GM19099 (cell line): ENCODE measurements around the gene CUX1.

Source experiments
- POLR2A ChIP-seq: IDR thresholded peaks from 3 replicates; pipeline ENCODE4 v1.6.1; 2011; ENCODE audit warnings: low read depth; ENCODE audit not compliant: insufficient read length; ENCODE audit errors: extremely low read depth

CUX1 gene

DNA sequence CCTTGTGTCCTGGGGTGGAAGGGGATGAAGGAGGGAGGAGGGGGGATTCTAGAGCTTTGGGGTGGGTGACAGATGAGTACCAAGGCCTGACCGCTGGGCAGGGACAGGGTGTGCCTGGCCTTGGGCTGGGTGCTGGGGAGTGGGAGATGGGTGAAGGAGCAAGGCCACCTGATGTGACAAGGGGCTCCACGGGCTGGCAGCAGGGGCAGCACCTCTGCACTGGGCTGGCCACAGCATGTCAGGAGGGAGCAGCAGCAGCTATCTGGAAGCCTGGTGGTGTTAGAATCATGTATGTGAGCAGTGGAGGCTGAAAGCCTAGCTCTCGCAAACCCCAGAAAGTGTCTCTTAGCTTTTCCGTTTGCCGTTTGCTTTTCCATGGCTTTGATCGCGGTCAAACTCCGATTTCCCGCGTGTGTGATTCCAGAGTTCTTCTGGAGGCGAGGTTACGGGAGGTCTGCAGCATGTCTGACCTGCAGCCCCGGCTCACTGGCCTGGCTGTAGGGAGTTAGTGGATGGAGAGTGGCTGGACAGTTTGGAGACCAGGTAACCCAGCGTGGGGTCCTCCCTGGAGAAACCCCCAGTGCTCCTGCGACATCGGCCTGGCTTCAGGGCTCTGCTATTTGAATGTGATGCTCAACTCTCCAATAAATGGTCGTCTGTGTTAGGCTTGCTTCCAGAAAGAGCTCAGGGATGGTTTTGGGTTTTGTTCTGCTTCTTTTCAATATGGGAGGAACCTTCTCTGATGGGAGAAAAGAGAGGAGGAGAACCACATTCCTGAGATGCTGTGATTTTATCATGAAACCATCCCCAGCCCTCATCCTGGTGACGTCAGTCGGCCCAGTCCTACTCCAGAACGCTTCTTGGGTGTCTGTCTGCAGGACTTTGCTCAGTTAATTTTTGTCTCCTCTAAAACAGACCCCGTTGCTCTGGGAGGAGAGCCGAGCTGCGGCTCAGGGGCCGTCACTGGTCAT lies 105.5 kb downstream of the CUX1 start:
- TF ChIP-seq POLR2A = no peak

GRCh38 chr7:101923602-101923985 lies 106.2 kb downstream of the CUX1 start:
- TF ChIP-seq POLR2A = no peak

DNA sequence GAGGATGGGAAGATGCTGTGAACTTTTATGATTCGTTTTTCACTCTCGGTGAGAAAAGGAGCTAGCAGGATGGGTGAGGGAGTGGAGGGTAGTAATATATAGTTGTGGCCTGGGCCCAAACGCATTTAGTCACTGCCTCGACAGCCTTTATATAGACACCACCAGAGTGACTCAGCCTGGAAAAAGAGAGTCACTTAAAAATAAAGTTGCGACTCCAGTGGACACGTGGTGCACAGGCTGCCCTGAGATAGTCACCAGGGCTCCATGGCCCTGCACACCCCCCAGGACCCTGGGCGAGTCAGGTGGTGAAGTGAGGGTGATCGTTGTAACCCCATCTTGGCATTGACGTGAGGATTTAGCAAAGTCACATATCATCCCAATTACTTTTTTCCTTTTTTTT lies 106.7 kb downstream of the CUX1 start:
- no peak for TF ChIP-seq POLR2A

GRCh38 chr7:101926265-101926664 lies 108.8 kb downstream of the CUX1 start:
- TF ChIP-seq POLR2A = no peak

GRCh38 chr7:101927389-101927788 lies 110.0 kb downstream of the CUX1 start:
- TF ChIP-seq POLR2A = no peak

DNA sequence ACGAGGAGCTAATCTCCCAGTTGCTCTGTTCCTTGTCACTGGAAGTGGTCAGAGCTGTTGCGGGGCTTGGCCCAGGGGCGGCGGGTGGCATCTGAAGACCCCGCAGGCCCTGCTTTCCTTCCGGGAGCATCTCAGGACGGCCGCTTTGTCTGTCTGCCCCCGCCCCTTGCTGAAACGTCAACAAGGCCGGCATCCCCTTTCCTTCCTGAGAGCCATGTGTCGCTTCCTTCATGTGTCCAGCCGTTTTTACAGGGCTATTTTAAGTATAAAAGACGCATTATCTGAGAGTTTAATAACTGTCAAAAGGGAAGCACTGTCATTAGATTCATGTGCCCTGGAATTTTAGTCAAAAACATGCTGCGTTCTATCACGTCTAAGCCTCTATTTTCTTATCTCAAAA lies 110.4 kb downstream of the CUX1 start:
- no peak for TF ChIP-seq POLR2A

GRCh38 chr7:101929256-101929655 lies 111.8 kb downstream of the CUX1 start:
- no peak for TF ChIP-seq POLR2A

- no peak for TF ChIP-seq POLR2A
Observed at GRCh38 chr7:101932083-101932482, 114.7 kb downstream of the CUX1 start.

DNA sequence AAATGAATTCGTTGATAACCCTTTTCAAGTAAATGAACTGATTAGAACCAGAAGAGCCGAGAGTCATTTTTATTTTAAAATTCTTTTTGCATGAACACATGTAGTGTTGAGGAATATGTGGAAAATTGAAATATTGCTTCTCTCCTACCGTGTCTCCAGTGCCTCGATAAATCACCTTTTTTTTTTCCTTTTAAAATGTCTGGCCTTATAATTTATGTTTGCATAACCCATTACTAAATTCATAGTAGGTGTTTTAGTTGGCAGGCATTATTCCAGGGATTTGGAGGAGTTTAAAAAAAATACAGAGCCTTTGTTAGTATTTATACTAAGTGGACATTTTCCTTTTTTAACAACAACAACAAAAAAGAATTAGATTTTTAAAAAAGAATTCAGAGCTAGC lies 115.6 kb downstream of the CUX1 start:
- no peak for TF ChIP-seq POLR2A

DNA sequence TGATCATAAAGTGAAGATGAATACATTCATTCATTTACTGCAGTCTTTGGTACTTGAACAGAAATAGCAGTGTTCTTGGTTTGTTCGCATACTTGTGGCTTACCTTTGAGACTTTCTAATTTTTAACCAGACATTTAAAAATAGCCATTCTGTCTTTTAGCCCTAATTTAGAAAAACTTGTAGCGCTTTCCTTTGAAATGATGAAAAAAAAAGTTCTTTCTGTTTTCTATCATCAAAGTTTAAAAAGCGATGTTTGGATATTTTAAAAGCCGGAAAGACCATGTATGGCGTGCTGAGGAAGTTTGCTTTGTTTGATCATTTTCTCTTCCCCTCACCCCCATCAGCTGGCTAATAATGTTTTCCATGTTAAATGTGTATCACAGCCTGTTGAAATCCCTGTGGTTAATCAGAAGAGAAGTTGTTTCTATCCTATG lies 116.3 kb downstream of the CUX1 start:
- TF ChIP-seq POLR2A = no peak

GRCh38 chr7:101934618-101935017 lies 117.2 kb downstream of the CUX1 start:
- TF ChIP-seq POLR2A = no peak

GRCh38 chr7:101935521-101936141 lies 118.2 kb downstream of the CUX1 start:
- TF ChIP-seq POLR2A = no peak

- TF ChIP-seq POLR2A = no peak
Observed at GRCh38 chr7:101936223-101936610, 118.8 kb downstream of the CUX1 start.

GRCh38 chr7:101936611-101937231 lies 119.3 kb downstream of the CUX1 start:
- TF ChIP-seq POLR2A = no peak

GRCh38 chr7:101937717-101938514 lies 120.5 kb downstream of the CUX1 start:
- no peak for TF ChIP-seq POLR2A
